ENCODE results near the gene KCNN3. TPM values are rescaled to one million over a fixed set of nuclear protein-coding genes. Genes with fewer than 3 reads are reported as not detected.

Gene KCNN3
- total and polyA plus RNA-seq, 2 of the 13 experiments (the other 11 are each of a cell fraction or from before 2014, with no cell fraction given): not detected

- no peak for TF ChIP-seq ZNF816 (CRISPR knock-in tag; IDR thresholded peaks at IDR 0.05; ENCODE audit: borderline replicate concordance)
- TF ChIP-seq PBX2 (CRISPR knock-in tag; IDR thresholded peaks at IDR 0.05): peak; percentile 74
- no peak for TF ChIP-seq BATF2 (CRISPR knock-in tag; IDR thresholded peaks at IDR 0.05)
- TF ChIP-seq ZBTB10 (CRISPR knock-in tag; IDR thresholded peaks at IDR 0.05; ENCODE audit: borderline replicate concordance): no peak
- TF ChIP-seq MIER2 (CRISPR knock-in tag; IDR thresholded peaks at IDR 0.05): 0 out of 2 replicates have a peak, but pooled peaks have one; percentile 26
- peak; percentile 98 for TF ChIP-seq NR2F6 (IDR thresholded peaks at IDR 0.05)
- TF ChIP-seq NR2F6 (CRISPR knock-in tag; IDR thresholded peaks at IDR 0.05): peak; percentile 92
- no peak for TF ChIP-seq KIAA2018 (CRISPR knock-in tag; IDR thresholded peaks at IDR 0.05; ENCODE audit: borderline replicate concordance)
- TF ChIP-seq NR2F1 (CRISPR knock-in tag; IDR thresholded peaks at IDR 0.05): peak; percentile 97 to 98
- no peak for TF ChIP-seq ZNF597 (CRISPR knock-in tag; IDR thresholded peaks at IDR 0.05)
- no peak for TF ChIP-seq THAP8 (CRISPR knock-in tag; IDR thresholded peaks at IDR 0.05; ENCODE audit: borderline replicate concordance)
- TF ChIP-seq ZNF34 (CRISPR knock-in tag; IDR thresholded peaks at IDR 0.05; ENCODE audit: borderline replicate concordance): no peak
- TF ChIP-seq ELF3 (CRISPR knock-in tag; IDR thresholded peaks at IDR 0.05): peak; percentile 55; the same call in 1 of the 2 replicates
These were observed 171.6 kb downstream of the KCNN3 start (continued) for GRCh38 chr1:154698320-154699096.

Data from HepG2 (cell line).